Fibroblast of lung (primary cell): ENCODE results near the gene MMADHC. TPM values are rescaled to one million over a fixed set of nuclear protein-coding genes. Genes with fewer than 3 reads are reported as not detected.

Experiments
- DNase-seq, 2 donors: peaks; one replicate each; pipeline versions ENCODE4 v3.0.0 to v3.0.0-alpha.2; 2010; ENCODE audit warnings: low read depth in 2 of 2
- H2AFZ ChIP-seq: 2 replicates; pipeline ENCODE4 v1.5.1; 2012; ENCODE audit warnings: low read length, control low read depth, inconsistent platforms
- H3K27ac ChIP-seq: 2 replicates; pipeline ENCODE4 v1.5.1; 2011; ENCODE audit warnings: low read length, control low read depth; ENCODE audit not compliant: insufficient read depth
- H3K27me3 ChIP-seq: 2 replicates; pipeline ENCODE4 v1.5.1; 2011; ENCODE audit warnings: mild to moderate bottlenecking, low read length; ENCODE audit not compliant: control insufficient read depth, insufficient read depth
- H3K36me3 ChIP-seq: 2 replicates; pipeline ENCODE4 v1.5.1; 2011; ENCODE audit warnings: low read length; ENCODE audit not compliant: control insufficient read depth, insufficient read depth
- H3K4me1 ChIP-seq: 2 replicates; pipeline ENCODE4 v1.5.1; 2011; ENCODE audit warnings: low read length; ENCODE audit not compliant: control insufficient read depth, insufficient read depth; ENCODE audit errors: extremely low read depth
- H3K4me2 ChIP-seq: 2 replicates; pipeline ENCODE4 v1.5.1; 2011; ENCODE audit warnings: low read length, control low read depth; ENCODE audit not compliant: insufficient read depth; ENCODE audit errors: extremely low read depth
- H3K4me3 ChIP-seq, 4 experiments: fragments of 200-600 bp in 1 of 4; sonication (generic) in 1 of 4; replicated peaks in 1 of 4; 2 replicates each; pipeline ENCODE4 v1.5.1; 2011 to 2016; ENCODE audit warnings: low read length in 4 of 4, low read depth in 3 of 4, mild to moderate bottlenecking in 3 of 4, control low read depth in 2 of 4, inconsistent platforms in 1 of 4, mixed read lengths in 1 of 4; ENCODE audit not compliant: insufficient read depth in 1 of 4; ENCODE audit errors: control extremely low read depth in 1 of 4
- H3K79me2 ChIP-seq: 2 replicates; pipeline ENCODE4 v1.5.1; 2012; ENCODE audit warnings: mild to moderate bottlenecking, low read length, inconsistent platforms; ENCODE audit not compliant: control insufficient read depth, insufficient read depth
- H3K9ac ChIP-seq: 2 replicates; pipeline ENCODE4 v1.5.1; 2011; ENCODE audit warnings: mild to moderate bottlenecking, low read length, control low read depth; ENCODE audit not compliant: insufficient read depth
- H3K9me3 ChIP-seq: 2 replicates; pipeline ENCODE4 v1.5.1; 2012; ENCODE audit warnings: low read depth, low read length; ENCODE audit not compliant: control insufficient read depth, insufficient read depth
- H4K20me1 ChIP-seq: 2 replicates; pipeline ENCODE4 v1.5.1; 2011; ENCODE audit warnings: low read length; ENCODE audit not compliant: control insufficient read depth, insufficient read depth; ENCODE audit errors: extremely low read depth
- EZH2 ChIP-seq: IDR thresholded peaks from 2 replicates; pipeline ENCODE4 v1.5.1; 2012; ENCODE audit warnings: low read length, control low read depth, mild to moderate bottlenecking; ENCODE audit errors: missing control alignments
- polyA plus RNA-seq, 2 donors: library from polyadenylated mRNA; depleted of rRNA in 1 of 2; stranded (reverse) in 1 of 2; unstranded in 1 of 2; fragments of >200 nt; gene quantifications; 2 replicates each; pipeline ENCODE4 v1.2.1, GENCODE V29; 2011 to 2012; ENCODE audit warnings: missing spikeins in 1 of 2
- total RNA-seq: library from RNA; depleted of rRNA; stranded (reverse); fragments of >200 nt; gene quantifications from 2 replicates; pipeline ENCODE4 v1.2.1, GENCODE V29; 2014
- TF ChIP-seq, protein P1 (sequence below), 2 donors: IDR thresholded peaks in 1 of 2; conservative IDR thresholded peaks in 1 of 2; 1 replicate in 1 of 2; 2 replicates in 1 of 2; pipeline ENCODE4 v1.5.1; 2011 to 2012; ENCODE audit warnings: low read length in 2 of 2, control low read depth in 1 of 2, inconsistent platforms in 1 of 2, low read depth in 1 of 2, mild to moderate bottlenecking in 1 of 2

MMADHC gene
- total and polyA plus RNA-seq, 2 donors (not counting 1 experiment from before 2014, with no cell fraction given) = 156 to 173 TPM

DNA sequence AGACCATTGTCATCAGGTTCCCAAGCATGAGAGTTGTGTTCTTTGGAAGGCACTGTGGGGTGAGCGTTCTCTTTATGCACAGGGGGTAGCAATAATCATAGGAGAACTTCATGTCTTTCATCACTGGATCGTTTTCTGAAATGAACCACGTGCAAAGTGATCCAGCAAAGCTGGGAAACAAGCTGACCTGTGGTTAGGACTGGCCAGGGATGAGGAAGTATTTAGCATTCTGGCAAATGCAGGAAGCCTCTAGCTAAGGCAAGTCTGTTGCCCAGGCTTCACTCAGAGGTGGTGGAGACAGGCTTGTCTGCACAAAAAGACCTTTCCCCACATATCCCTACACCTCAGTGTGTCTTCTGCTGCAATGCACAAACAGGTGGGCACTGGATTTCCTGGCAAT is 58.6 kb downstream of the MMADHC start:
- Histone ChIP-seq H3K36me3 (no peaks in the 10 kb centered on the region), H4K20me1 (no peaks in the 10 kb centered on the region), H3K27me3 (no peaks in the 10 kb centered on the region), H2AFZ (no peak overlapping the region), H3K9me3 (no peaks in the 10 kb centered on the region), H3K4me3 (no peak overlapping the region), H3K4me1 (no peaks in the 10 kb centered on the region), H3K9ac (no peak overlapping the region), H3K79me2 (no peaks in the 10 kb centered on the region), H3K4me2 (no peak overlapping the region), H3K27ac (no peak overlapping the region)
- DNase-seq = peak in 1 of 2 donors; percentile 5
- no peak for TF ChIP-seq EZH2
- TF ChIP-seq, protein P1, sequence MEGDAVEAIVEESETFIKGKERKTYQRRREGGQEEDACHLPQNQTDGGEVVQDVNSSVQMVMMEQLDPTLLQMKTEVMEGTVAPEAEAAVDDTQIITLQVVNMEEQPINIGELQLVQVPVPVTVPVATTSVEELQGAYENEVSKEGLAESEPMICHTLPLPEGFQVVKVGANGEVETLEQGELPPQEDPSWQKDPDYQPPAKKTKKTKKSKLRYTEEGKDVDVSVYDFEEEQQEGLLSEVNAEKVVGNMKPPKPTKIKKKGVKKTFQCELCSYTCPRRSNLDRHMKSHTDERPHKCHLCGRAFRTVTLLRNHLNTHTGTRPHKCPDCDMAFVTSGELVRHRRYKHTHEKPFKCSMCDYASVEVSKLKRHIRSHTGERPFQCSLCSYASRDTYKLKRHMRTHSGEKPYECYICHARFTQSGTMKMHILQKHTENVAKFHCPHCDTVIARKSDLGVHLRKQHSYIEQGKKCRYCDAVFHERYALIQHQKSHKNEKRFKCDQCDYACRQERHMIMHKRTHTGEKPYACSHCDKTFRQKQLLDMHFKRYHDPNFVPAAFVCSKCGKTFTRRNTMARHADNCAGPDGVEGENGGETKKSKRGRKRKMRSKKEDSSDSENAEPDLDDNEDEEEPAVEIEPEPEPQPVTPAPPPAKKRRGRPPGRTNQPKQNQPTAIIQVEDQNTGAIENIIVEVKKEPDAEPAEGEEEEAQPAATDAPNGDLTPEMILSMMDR (conservative IDR thresholded peaks at IDR 0.05 in 1 of 2, IDR thresholded peaks at IDR 0.05 in 1 of 2; ENCODE audit: low read depth in 1 of 2, low read length in 2 of 2) = no peak

DNA sequence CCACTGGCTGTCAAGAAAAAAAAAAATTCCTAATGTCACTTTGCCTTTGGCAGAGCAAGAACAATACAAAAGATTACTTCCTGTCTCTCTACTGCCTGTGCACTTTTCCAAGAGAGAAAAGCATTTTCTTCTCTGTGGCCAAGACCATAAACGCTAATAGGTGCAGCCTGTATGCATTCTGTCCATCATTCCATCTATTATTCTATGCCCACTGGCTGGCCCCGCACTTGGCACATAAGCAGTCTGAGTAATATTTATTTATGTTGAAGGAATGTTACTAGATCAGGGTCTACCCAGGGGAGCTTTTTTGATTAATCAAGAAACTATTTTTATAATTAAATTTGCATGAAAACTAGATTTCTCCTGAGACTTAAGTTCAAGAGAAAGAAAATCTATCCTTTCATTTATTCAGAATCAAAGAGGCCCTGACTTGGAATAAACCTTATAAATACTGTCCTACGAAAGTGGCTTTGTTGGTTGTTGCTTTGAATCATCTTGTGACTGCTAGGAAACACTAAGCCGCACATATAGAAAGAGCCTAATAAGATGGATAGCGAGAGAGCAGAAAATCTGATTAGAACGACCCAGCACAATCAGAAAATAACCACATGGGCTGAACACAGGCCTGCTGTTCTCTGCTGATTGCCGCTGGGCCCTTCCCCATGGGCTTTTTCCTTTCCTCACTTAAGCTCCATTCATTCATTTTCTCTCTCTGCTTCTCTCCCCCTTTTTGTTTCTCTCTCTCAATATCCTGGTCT is 59.4 kb downstream of the MMADHC start:
- no peaks in the 10 kb centered on the region for H3K9me3 ChIP-seq
- no peak overlapping the region for H3K4me2 ChIP-seq

DNA sequence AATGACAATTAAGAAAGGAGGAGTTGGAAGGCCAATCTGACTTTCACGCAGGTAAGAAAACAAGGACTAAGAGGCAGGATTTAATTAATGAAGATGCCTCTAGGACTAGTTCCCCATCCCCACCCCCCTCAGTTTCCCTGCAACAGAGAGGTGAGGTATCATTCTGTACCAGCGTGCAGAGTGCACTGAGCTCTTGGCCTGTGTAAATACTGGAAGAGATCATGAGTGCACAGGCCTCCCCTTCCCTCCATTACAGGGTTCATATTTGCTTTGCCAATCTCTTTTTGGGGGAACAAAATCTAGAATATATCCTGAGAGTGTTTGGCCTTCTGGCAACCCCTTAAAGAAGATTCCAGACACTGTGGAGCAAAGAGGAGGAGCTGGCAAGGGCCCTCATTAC is 60.9 kb downstream of the MMADHC start:
- H3K27me3 ChIP-seq = no peaks in the 10 kb centered on the region
- no peak overlapping the region for H2AFZ ChIP-seq
- TF ChIP-seq, protein P1 (conservative IDR thresholded peaks at IDR 0.05 in 1 of 2, IDR thresholded peaks at IDR 0.05 in 1 of 2; ENCODE audit: low read depth in 1 of 2, low read length in 2 of 2) = no peak
- TF ChIP-seq EZH2 = no peak
- no peak overlapping the region for H3K27ac ChIP-seq
- H3K9me3 ChIP-seq = no peaks in the 10 kb centered on the region
- H3K4me2 ChIP-seq = no peak overlapping the region
- no peaks in the 10 kb centered on the region for H3K79me2 ChIP-seq
- DNase-seq = no peak
- no peaks in the 10 kb centered on the region for H4K20me1 ChIP-seq
- H3K36me3 ChIP-seq = no peaks in the 10 kb centered on the region
- no peak overlapping the region for H3K9ac ChIP-seq
- no peak overlapping the region for H3K4me3 ChIP-seq
- H3K4me1 ChIP-seq = no peaks in the 10 kb centered on the region

More for the DNA sequence above, 59.4 kb downstream of the MMADHC start:
- no peak overlapping the region for H3K9ac ChIP-seq
- H3K27me3 ChIP-seq = no peaks in the 10 kb centered on the region
- H3K4me3 ChIP-seq = no peak overlapping the region
- peak in 1 of 2 donors; percentile 10 for DNase-seq
- H3K36me3 ChIP-seq = no peaks in the 10 kb centered on the region
- H3K4me1 ChIP-seq = no peaks in the 10 kb centered on the region
- TF ChIP-seq, protein P1 (conservative IDR thresholded peaks at IDR 0.05 in 1 of 2, IDR thresholded peaks at IDR 0.05 in 1 of 2; ENCODE audit: low read depth in 1 of 2, low read length in 2 of 2) = no peak
- TF ChIP-seq EZH2 = no peak
- H2AFZ ChIP-seq = no peak overlapping the region
- H4K20me1 ChIP-seq = no peaks in the 10 kb centered on the region
- H3K79me2 ChIP-seq = no peaks in the 10 kb centered on the region
- H3K27ac ChIP-seq = no peak overlapping the region
